Neural cell (in vitro differentiated cells): ENCODE measurements around the gene VGF.

ENCODE experiments used
- CTCF ChIP-seq: fragments of 450-650 bp; IDR thresholded peaks from 2 replicates; pipeline ENCODE4 v1.5.1; 2014; ENCODE audit warnings: antibody characterized with exemption, mild to moderate bottlenecking, moderate library complexity; ENCODE audit not compliant: poor library complexity, severe bottlenecking
- EZH2 ChIP-seq: fragments of 200-600, 300-800 bp; shearing (Covaris generic), sonication (generic); IDR thresholded peaks from 2 replicates; pipeline ENCODE4 v1.6.1; 2014; ENCODE audit warnings: antibody characterized with exemption, low read length, borderline replicate concordance, mild to moderate bottlenecking; ENCODE audit not compliant: insufficient read depth, poor library complexity, severe bottlenecking
- POLR2AphosphoS5 ChIP-seq: IDR thresholded peaks from 2 replicates; pipeline ENCODE4 v1.6.1; 2012
- RAD21 ChIP-seq: fragments of 450-650 bp; conservative IDR thresholded peaks from 2 replicates; pipeline ENCODE4 v1.6.1; 2014; ENCODE audit warnings: antibody characterized with exemption, mild to moderate bottlenecking, moderate library complexity
- TF ChIP-seq, protein P1 (sequence below): IDR thresholded peaks from 2 replicates; pipeline ENCODE4 v1.6.1; 2012; ENCODE audit warnings: borderline replicate concordance

DNA sequence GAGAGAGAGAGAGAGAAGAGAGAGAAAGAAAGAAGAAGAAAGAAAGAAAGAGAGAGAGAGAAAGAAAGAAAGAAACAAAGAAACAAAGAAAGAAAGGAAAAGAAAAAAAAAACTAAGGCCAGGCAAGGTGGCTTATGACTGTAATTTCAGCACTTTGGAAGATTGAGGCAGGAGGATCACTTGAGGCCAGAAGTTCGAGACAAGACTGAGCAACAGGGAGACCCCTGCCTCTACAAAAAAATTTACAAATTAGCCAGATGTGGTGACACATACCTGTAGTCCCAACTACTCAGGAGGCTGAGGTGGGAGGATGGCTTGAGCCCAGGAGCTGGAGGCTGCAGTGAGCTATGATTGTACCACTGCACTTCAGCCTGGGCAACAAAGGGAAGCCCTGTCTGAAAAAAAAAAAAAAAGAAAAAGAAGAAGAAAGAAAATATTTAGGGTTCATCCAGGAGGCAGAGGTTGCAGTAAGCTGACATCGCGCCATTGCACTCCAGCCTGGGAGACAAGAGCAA lies 35.7 kb downstream of the VGF start:
- TF ChIP-seq CTCF, result no peak
- no peak for TF ChIP-seq EZH2
- TF ChIP-seq POLR2AphosphoS5, result no peak
- TF ChIP-seq, protein P1, sequence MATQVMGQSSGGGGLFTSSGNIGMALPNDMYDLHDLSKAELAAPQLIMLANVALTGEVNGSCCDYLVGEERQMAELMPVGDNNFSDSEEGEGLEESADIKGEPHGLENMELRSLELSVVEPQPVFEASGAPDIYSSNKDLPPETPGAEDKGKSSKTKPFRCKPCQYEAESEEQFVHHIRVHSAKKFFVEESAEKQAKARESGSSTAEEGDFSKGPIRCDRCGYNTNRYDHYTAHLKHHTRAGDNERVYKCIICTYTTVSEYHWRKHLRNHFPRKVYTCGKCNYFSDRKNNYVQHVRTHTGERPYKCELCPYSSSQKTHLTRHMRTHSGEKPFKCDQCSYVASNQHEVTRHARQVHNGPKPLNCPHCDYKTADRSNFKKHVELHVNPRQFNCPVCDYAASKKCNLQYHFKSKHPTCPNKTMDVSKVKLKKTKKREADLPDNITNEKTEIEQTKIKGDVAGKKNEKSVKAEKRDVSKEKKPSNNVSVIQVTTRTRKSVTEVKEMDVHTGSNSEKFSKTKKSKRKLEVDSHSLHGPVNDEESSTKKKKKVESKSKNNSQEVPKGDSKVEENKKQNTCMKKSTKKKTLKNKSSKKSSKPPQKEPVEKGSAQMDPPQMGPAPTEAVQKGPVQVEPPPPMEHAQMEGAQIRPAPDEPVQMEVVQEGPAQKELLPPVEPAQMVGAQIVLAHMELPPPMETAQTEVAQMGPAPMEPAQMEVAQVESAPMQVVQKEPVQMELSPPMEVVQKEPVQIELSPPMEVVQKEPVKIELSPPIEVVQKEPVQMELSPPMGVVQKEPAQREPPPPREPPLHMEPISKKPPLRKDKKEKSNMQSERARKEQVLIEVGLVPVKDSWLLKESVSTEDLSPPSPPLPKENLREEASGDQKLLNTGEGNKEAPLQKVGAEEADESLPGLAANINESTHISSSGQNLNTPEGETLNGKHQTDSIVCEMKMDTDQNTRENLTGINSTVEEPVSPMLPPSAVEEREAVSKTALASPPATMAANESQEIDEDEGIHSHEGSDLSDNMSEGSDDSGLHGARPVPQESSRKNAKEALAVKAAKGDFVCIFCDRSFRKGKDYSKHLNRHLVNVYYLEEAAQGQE, result no peak
- TF ChIP-seq RAD21, result no peak
